Left ventricle myocardium superior (tissue), 1 donor: ENCODE measurements around the gene BOLL. TPM values are rescaled to one million over a fixed set of nuclear protein-coding genes. Genes with fewer than 3 reads are reported as not detected.
"Not testable (repeated sequence)": the region's sequence is repeated elsewhere in the genome, so short reads cannot be mapped to it uniquely, and the experiment has no call there.

Experiments
- ATAC-seq: fragments of 200-7000 bp; cut with Tn5 transposase; one replicate; pipeline ENCODE4 v1.9.1; 2020; ENCODE audit warnings: mild to moderate bottlenecking, moderate library complexity
- DNase-seq: peaks from one replicate; pipeline ENCODE4 v3.0.0-alpha.2; 2020
- intact Hi-C: fragments of 100-400 bp; cut with micrococcal nuclease; formaldehyde crosslinking; loops from one replicate; pipeline ENCODE4 v1.11.0; 2022
- total RNA-seq: library from RNA; stranded (reverse); fragmentation: NEBNext Ultra II Directional; extraction: Animal tissue kit (Norgen Biotek cat#: 25700); gene quantifications from one replicate; pipeline ENCODE4 v1.2.1, GENCODE V29; 2021
- donor health status: DM: no; HTN: yes; CAD: no; lungs with severe emphysema.

The BOLL gene
- total RNA-seq, 1 donor from 2014 or later = not detected

DNA sequence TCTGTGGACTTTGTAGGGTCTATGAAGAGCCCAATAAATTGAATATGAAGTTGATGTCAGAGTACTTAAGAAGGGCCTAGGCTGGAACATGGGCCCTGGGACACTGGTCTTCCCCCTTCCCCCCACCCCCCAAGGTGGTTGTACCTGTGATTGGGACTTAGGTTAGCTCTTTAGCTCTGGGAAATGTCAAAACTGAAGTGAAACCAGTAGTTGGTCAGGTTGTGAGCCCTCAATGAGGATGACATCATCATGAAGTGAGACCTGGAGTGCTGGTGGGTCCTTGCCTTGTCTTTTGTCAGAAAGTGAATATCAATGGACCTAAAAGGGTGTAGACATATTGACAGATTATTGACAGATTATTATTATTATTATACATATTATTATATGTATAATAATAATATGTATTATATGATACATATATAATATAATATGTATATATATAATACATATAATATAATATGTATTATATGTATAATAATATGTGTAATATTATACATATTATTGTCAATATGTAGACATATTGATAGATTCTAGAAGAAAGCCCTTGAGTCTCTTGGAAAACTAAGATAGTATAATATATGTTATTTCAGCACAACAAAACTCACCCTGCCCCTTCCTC is 74.6 kb downstream of the BOLL start:
- intact Hi-C loops = no loop called here
- no peak for DNase-seq
- no peak for ATAC-seq

DNA sequence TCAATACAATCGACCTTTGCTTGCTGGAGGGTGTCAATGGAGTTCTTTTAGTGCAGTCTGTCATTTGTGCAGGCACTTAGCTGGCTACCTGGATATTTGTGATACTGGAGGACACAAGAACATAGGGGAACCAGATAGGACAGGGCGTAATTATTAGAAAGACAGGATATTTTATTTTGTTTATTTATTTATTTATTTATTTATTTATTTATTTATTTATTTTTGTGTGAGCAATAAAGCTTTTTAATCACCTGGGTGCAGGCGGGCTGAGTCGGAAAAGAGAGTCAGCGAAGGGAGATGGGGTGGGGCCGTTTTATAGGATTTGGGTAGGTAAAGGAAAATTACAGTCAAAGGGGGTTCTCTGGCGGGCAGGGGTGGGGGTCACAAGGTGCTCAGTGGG is 76.0 kb downstream of the BOLL start:
- ATAC-seq, intact Hi-C loops, DNase-seq: not testable (repeated sequence)

- DNase-seq (no peak), ATAC-seq (no peak)
- intact Hi-C loops = no loop called here
Measured at GRCh38 chr2:197708331-197708730, 76.8 kb downstream of the BOLL start.

DNA sequence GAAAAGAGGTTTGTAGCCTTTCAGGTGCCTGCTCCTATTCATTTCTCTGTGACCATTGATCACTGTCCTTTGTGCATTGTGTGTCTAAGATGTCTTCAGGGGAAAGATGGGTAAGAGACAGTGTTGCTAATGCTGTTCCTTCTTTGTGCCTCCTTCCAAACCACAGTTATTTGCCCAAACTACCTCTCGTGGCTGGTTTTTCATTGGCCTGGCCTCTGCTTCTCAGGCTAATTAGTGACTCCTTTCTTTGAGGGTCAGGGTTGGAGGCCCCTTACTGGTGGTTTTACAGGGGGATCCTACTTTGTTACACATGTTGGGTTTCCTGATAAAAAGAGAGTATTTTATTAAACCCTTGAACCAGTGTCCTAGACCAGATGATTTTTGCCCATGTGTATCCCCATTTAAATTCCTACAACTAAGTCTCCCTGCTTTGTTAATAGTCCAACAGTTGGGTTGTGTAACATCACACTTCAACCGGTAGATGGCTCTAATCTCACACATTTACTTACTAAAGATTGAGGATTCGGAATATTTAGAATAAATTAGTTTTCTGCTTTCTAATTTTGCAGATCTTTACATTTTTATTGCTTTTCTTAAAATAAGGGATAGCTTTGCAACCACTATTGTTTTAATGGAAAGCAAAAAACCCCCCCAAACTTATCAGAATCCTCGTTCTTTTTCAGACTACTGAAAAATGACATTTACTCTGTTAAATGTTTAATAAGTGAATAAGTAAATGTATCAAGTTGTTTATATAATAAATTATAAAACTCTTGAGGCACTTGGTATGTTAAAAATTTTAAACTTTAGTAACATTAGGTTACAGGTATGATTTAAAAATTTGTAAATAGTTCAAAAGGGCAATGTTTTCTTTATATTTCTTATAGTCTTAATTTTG is 77.6 kb downstream of the BOLL start:
- ATAC-seq (no peak), DNase-seq (no peak)
- intact Hi-C loops = no loop called here

DNA sequence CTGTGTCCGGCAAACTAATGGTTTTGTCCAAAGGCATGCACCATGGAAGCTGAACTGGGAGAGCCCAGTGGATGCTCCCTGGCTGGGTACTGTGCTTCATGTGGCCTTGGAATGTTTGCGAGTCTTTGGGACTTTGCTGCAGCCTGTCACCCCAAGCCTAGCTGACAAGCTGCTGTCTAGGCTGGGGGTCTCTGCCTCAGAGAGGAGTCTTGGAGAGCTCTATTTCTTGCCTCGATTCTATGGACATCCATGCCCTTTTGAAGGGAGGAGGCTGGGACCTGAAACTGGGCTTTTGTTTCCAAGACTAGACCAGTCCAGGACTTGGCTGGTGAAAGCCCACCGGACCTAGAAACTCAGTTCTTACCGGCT is 78.3 kb downstream of the BOLL start:
- intact Hi-C loops = no loop called here
- ATAC-seq (no peak), DNase-seq (no peak)

DNA sequence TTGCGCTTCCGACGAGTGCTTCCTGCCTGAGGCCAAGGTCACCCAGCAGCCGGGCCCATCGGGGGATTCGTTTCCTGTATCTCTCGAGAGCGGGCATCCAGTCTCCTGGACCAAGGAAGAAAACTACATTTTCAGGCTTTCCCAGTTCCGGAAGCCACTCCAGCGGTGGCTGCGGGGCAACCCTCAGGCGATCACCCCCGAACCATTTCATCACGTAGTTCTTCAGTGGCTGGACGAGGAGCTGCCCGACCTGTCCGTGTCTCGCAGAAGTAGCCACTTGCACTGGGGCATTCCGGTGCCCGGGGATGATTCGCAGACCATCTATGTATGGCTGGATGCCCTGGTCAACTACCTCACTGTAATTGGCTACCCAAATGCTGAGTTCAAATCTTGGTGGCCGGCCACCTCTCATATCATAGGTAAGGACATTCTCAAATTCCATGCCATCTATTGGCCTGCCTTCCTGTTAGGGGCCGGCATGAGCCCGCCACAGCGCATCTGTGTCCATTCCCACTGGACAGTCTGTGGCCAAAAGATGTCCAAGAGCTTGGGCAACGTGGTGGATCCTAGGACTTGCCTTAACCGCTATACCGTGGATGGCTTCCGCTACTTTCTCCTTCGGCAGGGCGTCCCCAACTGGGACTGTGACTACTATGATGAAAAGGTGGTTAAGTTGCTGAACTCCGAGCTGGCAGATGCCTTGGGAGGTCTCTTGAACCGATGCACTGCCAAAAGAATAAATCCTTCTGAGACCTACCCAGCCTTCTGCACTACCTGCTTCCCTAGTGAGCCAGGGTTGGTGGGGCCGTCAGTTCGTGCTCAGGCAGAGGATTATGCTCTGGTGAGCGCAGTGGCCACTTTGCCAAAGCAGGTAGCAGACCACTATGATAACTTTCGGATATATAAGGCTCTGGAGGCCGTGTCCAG is 78.9 kb downstream of the BOLL start:
- intact Hi-C loops = no loop called here

GRCh38 chr2:197705121-197705911 is 79.8 kb downstream of the BOLL start, which contains the start of gene MARS2:
Gene MARS2 (plus strand): TSS chr2:197705369. CDS start chr2:197705406, 37 bp downstream.
- ATAC-seq (peak; percentile 98), DNase-seq (peak; percentile 98)
- intact Hi-C loops = no loop called here

More for the DNA sequence above, 78.9 kb downstream of the BOLL start:
- DNase-seq (peak; percentile 43), ATAC-seq (peak; percentile 5)

DNA sequence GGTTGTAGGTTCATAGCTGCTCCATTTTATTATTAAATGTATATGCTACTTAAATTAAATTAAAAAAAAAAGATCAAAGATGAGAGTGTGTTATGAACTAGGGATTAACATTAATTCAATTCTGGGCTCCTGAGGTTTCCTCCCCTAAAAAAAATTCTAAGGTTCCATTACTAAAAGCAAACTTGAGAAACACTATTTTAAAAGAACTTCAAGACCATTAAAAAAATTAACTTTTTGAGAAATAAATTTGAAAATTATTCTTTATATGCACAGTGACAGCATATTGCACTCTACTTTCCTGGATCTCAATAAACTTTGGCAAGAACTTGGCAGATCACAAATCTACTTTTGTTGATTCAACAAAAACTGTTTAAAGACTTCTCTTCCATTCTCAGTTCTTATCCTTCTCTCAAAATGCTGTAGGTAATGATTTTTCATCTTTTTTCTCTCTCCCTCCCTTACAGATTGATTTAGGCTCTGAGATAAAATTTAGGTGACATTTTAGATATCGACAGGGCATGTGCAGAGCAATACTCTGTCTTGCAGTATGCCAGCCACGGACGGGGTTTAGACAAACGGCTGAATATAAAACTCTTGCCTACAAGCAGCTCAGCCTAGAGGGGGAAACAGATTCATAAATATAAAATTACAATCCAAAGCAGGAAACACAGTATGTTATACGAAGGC is 80.5 kb downstream of the BOLL start:
- ATAC-seq (peak; percentile 53), DNase-seq (no peak)
- intact Hi-C loops = no loop called here

DNA sequence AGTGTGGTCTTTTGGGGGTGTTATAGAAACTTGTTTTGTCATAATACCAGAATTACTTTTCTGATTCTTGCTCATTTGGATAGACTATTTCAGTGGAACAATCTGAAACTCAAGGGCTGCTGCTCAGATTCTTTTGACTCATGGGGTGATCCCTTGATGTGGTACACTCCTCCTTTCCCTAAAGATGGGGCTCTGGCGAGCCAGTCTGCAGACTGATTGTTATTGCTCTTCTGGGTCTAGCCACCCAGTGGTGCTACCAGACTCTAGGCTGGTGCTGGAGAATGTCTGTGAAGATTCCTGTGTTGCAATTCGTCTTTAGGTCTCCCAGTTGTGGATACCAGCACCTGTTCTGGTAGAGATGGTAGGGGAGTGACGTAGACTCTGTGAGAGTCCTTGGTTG is 84.2 kb downstream of the BOLL start:
- ATAC-seq (no peak), DNase-seq (no peak)
- intact Hi-C loops = no loop called here

DNA sequence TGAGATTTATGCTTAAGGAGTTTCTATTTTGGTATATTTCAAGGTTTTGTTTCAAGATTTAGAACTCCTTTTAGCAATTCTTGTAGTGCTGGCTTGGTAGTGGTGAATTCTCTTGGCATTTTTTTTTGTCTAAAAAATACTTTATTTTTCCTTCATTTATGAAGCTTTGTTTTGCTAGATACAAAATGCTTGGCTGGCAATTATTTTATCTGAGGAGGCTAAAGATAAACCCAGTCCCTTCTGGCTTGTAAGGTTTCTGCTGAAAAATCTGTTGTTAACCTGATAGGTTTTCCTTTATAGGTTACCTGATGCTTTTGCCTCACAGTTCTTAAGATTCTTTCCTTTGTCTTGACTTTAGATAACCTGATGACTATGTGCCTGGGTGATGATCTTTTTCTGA is 85.4 kb downstream of the BOLL start:
- intact Hi-C loops, ATAC-seq, DNase-seq: not testable (repeated sequence)

DNA sequence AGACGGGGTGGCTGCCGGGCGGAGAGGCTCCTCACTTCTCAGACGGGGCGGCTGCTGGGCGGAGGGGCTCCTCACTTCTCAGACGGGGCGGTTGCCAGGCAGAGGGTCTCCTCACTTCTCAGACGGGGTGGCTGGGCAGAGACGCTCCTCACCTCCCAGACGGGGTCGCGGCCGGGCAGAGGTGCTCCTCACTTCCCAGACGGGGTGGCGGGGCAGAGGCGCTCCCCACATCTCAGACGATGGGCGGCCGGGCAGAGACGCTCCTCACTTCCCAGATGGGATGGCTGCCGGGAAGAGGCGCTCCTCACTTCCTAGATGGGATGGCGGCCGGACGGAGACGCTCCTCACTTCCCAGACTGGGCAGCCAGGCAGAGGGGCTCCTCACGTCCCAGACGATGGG is 88.5 kb downstream of the BOLL start:
- DNase-seq, ATAC-seq, intact Hi-C loops: not testable (repeated sequence)

GRCh38 chr2:197695971-197696370 is 89.1 kb downstream of the BOLL start:
- DNase-seq, ATAC-seq, intact Hi-C loops: not testable (repeated sequence)

DNA sequence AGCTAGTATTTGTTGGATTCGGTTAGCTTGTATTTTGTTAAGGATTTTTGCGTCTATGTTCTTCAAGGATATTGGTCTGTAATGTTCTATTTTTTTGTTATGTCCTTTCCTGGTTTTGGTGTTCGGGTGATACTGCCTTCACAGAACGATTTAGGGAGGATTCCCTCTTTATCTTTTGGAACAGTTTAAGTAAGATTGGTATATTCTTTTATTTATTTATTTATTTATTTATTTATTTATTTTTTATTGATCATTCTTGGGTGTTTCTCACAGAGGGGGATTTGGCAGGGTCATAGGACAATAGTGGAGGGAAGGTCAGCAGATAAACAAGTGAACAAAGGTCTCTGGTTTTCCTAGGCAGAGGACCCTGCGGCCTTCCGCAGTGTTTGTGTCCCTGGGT is 89.9 kb downstream of the BOLL start:
- ATAC-seq, DNase-seq, intact Hi-C loops: not testable (repeated sequence)

DNA sequence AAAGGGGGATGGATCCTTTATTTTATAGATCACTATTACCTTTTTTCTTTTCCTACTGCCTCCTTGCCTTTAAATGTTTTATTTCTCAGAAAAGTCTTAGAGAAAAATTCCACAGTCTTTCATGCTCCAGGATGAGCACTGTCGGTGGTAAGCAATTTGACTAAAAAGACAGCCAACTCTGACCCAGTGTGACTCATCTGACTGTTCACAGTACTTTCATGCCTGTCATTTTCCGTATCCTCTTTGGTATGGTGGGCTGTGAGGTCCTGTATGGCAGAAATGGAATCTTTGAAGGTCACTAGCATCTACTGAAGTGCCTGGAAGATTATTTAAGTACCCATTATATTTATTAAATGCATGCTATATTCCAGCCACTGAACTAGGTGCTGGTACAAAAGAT is 107.6 kb downstream of the BOLL start:
- ATAC-seq (no peak), DNase-seq (no peak)
- intact Hi-C loops = no loop called here

DNA sequence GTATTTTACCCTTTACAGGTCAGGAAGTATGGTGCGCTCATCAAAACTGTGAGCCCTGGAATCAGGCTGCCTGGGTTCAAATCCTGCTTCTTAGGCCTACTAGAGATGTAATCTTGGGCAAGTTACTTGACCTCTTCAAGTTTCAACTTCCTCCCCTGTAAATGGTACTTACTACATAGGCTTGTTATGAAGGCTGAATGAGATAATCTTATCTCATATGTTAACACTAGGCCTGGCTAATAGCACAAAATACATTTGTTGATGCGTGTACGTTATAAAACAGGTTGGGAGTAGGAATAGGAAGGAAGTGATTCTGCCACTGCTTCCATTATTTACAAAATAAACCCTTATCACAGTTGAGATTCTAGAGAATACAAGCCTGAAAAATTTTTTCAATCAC is 108.1 kb downstream of the BOLL start:
- DNase-seq (no peak), ATAC-seq (no peak)
- intact Hi-C loops = no loop called here
